K562 (cell line): Measurements from ENCODE around the gene TAF10. TPM values are rescaled to one million over a fixed set of nuclear protein-coding genes. Genes with fewer than 3 reads are reported as not detected.

ENCODE experiments used
- ATAC-seq: fragments of 200-7000 bp; cut with Tn5 transposase; 3 replicates; pipeline ENCODE4 v1.9.1; 2020; ENCODE audit warnings: moderate library complexity
- BruUV-seq: library from RNA; stranded (reverse); fragments of 400-500 nt; replicated peaks from 2 replicates; lab custom pipeline; 2021; lab: Mats Ljungman, UMichigan
- CTCF ChIA-PET: fragments of 300-600 bp; formaldehyde crosslinking; extraction: SDS; loops from one replicate; lab custom pipeline; 2021; ENCODE audit warnings: low intra/inter-chr PET ratio; lab: Yijun Ruan, JAX
- POLR2A ChIA-PET: fragments of 300-600, 350-650 bp; sonication (Branson Sonifier 250); formaldehyde crosslinking; extraction: SDS; loops from one replicate; lab custom pipeline; 2021; ENCODE audit warnings: antibody characterized with exemption, inconsistent platforms; lab: Yijun Ruan, JAX
- DNase-seq, 4 experiments: peaks; one replicate each; pipeline versions ENCODE4 v3.0.0 to v3.0.0-alpha.2; 2011 to 2018; ENCODE audit warnings: low spot score in 3 of 4, mixed read lengths in 3 of 4; ENCODE audit errors: extremely low read depth in 1 of 4
- FAIRE-seq: peaks from 2 replicates; lab custom pipeline; 2011; peaks lifted over from hg19 to GRCh38; lab: Jason Lieb, UNC
- H2AFZ ChIP-seq: 2 replicates; pipeline ENCODE4 v1.6.0; 2011; ENCODE audit warnings: low read depth, low read length, control low read depth, inconsistent platforms
- H3K27ac ChIP-seq: fragments of 200-600 bp; 3 replicates; pipeline ENCODE4 v1.8.0; 2011; ENCODE audit warnings: low read depth, mild to moderate bottlenecking, control low read depth, inconsistent platforms, low read length, moderate library complexity, mixed read lengths; ENCODE audit errors: extremely low read depth
- H3K27me3 ChIP-seq, 2 experiments: fragments of 300-600 bp in 1 of 2; 2 replicates in 1 of 2; 3 replicates in 1 of 2; pipeline versions ENCODE4 v1.6.0 to v1.8.0; 2011; ENCODE audit warnings: inconsistent platforms in 2 of 2, low read length in 2 of 2, mild to moderate bottlenecking in 1 of 2, mixed read lengths in 1 of 2, moderate library complexity in 1 of 2; ENCODE audit not compliant: control insufficient read depth in 2 of 2, insufficient read depth in 2 of 2
- H3K36me3 ChIP-seq: fragments of 300-600 bp; 3 replicates; pipeline ENCODE4 v1.8.0; 2011; ENCODE audit warnings: mild to moderate bottlenecking, low read length, inconsistent platforms; ENCODE audit not compliant: control insufficient read depth, insufficient read depth
- H3K4me1 ChIP-seq, 2 experiments: fragments of 200-600 bp in 1 of 2; replicated peaks in 1 of 2; 2 replicates in 1 of 2; 3 replicates in 1 of 2; pipeline versions ENCODE4 v1.5.1 to v1.8.0; 2011; ENCODE audit warnings: inconsistent platforms in 2 of 2, low read length in 2 of 2, mild to moderate bottlenecking in 1 of 2, mixed read lengths in 1 of 2, moderate library complexity in 1 of 2; ENCODE audit not compliant: control insufficient read depth in 2 of 2, insufficient read depth in 2 of 2
- H3K4me2 ChIP-seq: 2 replicates; pipeline ENCODE4 v1.6.1; 2011; ENCODE audit warnings: low read length, control low read depth, inconsistent platforms, mixed read lengths; ENCODE audit not compliant: insufficient read depth
- H3K4me3 ChIP-seq: fragments of 200-600 bp; sonication (generic), shearing (Covaris generic); 2 replicates; pipeline ENCODE4 v1.5.1; 2016; ENCODE audit warnings: control low read depth, inconsistent platforms
- H3K79me2 ChIP-seq: fragments of 200-600 bp; 3 replicates; pipeline ENCODE4 v1.8.0; 2011; ENCODE audit warnings: low read length, inconsistent platforms; ENCODE audit not compliant: control insufficient read depth, insufficient read depth
- H3K9ac ChIP-seq, 2 experiments: 2 replicates each; pipeline versions ENCODE4 v1.6.0 to v1.6.1; 2011; ENCODE audit warnings: low read depth in 2 of 2, low read length in 2 of 2, control low read depth in 1 of 2, inconsistent platforms in 1 of 2, mild to moderate bottlenecking in 1 of 2, mixed read lengths in 1 of 2; ENCODE audit not compliant: insufficient read depth in 1 of 2
- H3K9me1 ChIP-seq: one replicate; pipeline ENCODE4 v1.6.0; 2011; ENCODE audit warnings: inconsistent platforms, mild to moderate bottlenecking, low read length, moderate library complexity; ENCODE audit not compliant: control insufficient read depth, insufficient read depth
- H3K9me3 ChIP-seq: replicated peaks from 2 replicates; pipeline ENCODE4 v1.5.1; 2011; ENCODE audit warnings: low read depth, low read length, inconsistent platforms; ENCODE audit not compliant: control insufficient read depth, insufficient read depth
- H4K20me1 ChIP-seq: replicated peaks from 2 replicates; pipeline ENCODE4 v1.6.1; 2011; ENCODE audit warnings: low read length, inconsistent platforms, mixed read lengths; ENCODE audit not compliant: control insufficient read depth, insufficient read depth
- DPF2 ChIP-seq: fragments of 450-650 bp; IDR thresholded peaks from 2 replicates; pipeline ENCODE4 v1.6.1; 2016
- EP400 ChIP-seq: fragments of 450-650 bp; IDR thresholded peaks from 2 replicates; pipeline ENCODE4 v1.6.1; 2017; ENCODE audit warnings: antibody characterized with exemption, mild to moderate bottlenecking, moderate library complexity
- GABPB1 ChIP-seq: sonication (generic); formaldehyde crosslinking; IDR thresholded peaks from 2 replicates; pipeline ENCODE4 v1.8.0; 2022; ENCODE audit warnings: mild to moderate bottlenecking, missing genetic modification reagents
- KAT7 ChIP-seq: sonication (generic); formaldehyde crosslinking; IDR thresholded peaks from 2 replicates; pipeline ENCODE4 v1.8.0; 2022; ENCODE audit warnings: missing genetic modification reagents, mild to moderate bottlenecking, borderline replicate concordance
- KLF1 ChIP-seq: fragments of 450-650 bp; IDR thresholded peaks from 2 replicates; pipeline ENCODE4 v1.6.1; 2016; ENCODE audit warnings: missing genetic modification characterization, missing compliant biosample characterization
- MAFK ChIP-seq: IDR thresholded peaks from 2 replicates; pipeline ENCODE4 v1.6.1; 2011; ENCODE audit warnings: low read length, improper control_type of control experiment
- PHF20 ChIP-seq: fragments of 450-650 bp; IDR thresholded peaks from 2 replicates; pipeline ENCODE4 v1.6.1; 2018; ENCODE audit not compliant: partially characterized antibody
- RAD21 ChIP-seq, 2 experiments: fragments of 250-450 bp in 1 of 2; fragments of 450-650 bp in 1 of 2; sonication (Bioruptor Pico) in 1 of 2; formaldehyde crosslinking in 1 of 2; IDR thresholded peaks in 1 of 2; conservative IDR thresholded peaks in 1 of 2; 2 replicates each; pipeline versions ENCODE4 v1.4.0 to v1.8.0; 2020 to 2022; ENCODE audit warnings: mild to moderate bottlenecking in 2 of 2, moderate library complexity in 1 of 2
- SAP30 ChIP-seq: fragments of 200-600 bp; sonication (generic); IDR thresholded peaks from 2 replicates; pipeline ENCODE4 v1.6.1; 2012; ENCODE audit warnings: borderline replicate concordance, low read depth, mild to moderate bottlenecking, moderate library complexity, low read length, control low read depth, inconsistent platforms; ENCODE audit not compliant: insufficient read depth, poor library complexity, severe bottlenecking
- SMAD1 ChIP-seq: fragments of 150-350 bp; IDR thresholded peaks from 2 replicates; pipeline ENCODE4 v1.6.1; 2014; ENCODE audit warnings: low read length, low read depth; ENCODE audit not compliant: partially characterized antibody
- WGBS: fragments of 100-300 bp; shearing (Covaris generic); methylation state at CpG from one replicate; pipeline ENCODE4 v1.1.6; 2016; ENCODE audit warnings: low coverage, mixed read lengths; ENCODE audit not compliant: insufficient coverage; ENCODE audit errors: missing lambda C conversion rate; 5-methylcytosine and 5-hydroxymethylcytosine counted together
- in situ Hi-C: fragments of 300-500 bp; cut with MboI; formaldehyde crosslinking; loops from 4 replicates; pipeline ENCODE4 v1.15.0; 2018; ENCODE audit warnings: inconsistent platforms, mixed read lengths
- intact Hi-C: fragments of 100-400 bp; cut with micrococcal nuclease; formaldehyde crosslinking; loops from 2 replicates; pipeline ENCODE4 v1.14.2; 2022
- polyA plus RNA-seq, 8 experiments: library from polyadenylated mRNA; depleted of rRNA in 4 of 8; stranded (reverse) in 5 of 8; unstranded in 3 of 8; fragments of >200 nt; fragmentation: Nextera tagmentation in 2 of 8; fragmentation: Illumina TruSeq in 1 of 8; extraction: Ambion mirVana in 2 of 8; extraction: Trizol in 1 of 8; gene quantifications; 2 replicates each; pipeline versions ENCODE4 v1.2.1 to v1.2.3, GENCODE V29; 2011 to 2014; ENCODE audit warnings: inconsistent platforms in 1 of 8, missing spikeins in 1 of 8
- total RNA-seq, 7 experiments: library from RNA; depleted of rRNA in 6 of 7; stranded (reverse); fragments of >200 nt in 6 of 7; fragmentation: Illumina TruSeq in 2 of 7; extraction: Trizol in 2 of 7; gene quantifications; 2 replicates each; pipeline versions ENCODE4 v1.2.1 to v1.2.3, GENCODE V29; 2011 to 2021; ENCODE audit warnings: low replicate concordance in 1 of 7
- TF ChIP-seq, protein P1 (sequence below): sonication (generic); formaldehyde crosslinking; IDR thresholded peaks from 2 replicates; pipeline ENCODE4 v1.8.0; 2022; ENCODE audit warnings: missing genetic modification reagents, mild to moderate bottlenecking, moderate library complexity, borderline replicate concordance
- TF ChIP-seq, protein P2 (sequence below): sonication (generic); formaldehyde crosslinking; IDR thresholded peaks from 2 replicates; pipeline ENCODE4 v1.8.0; 2023; ENCODE audit warnings: mild to moderate bottlenecking, missing genetic modification reagents
- TF ChIP-seq, protein P3 (sequence below), 2 experiments: fragments of 450-650 bp in 1 of 2; sonication (generic) in 1 of 2; formaldehyde crosslinking in 1 of 2; IDR thresholded peaks in 1 of 2; conservative IDR thresholded peaks in 1 of 2; 2 replicates each; pipeline versions ENCODE4 v1.6.1 to v1.8.1; 2016 to 2023; ENCODE audit warnings: mild to moderate bottlenecking in 2 of 2, moderate library complexity in 2 of 2, inconsistent platforms in 1 of 2, missing genetic modification reagents in 1 of 2

TAF10 gene
- total and polyA plus RNA-seq, 9 of the 15 experiments (the other 6 are each of a cell fraction or from before 2014, with no cell fraction given) = 19.5 to 197 (median 121) TPM

DNA sequence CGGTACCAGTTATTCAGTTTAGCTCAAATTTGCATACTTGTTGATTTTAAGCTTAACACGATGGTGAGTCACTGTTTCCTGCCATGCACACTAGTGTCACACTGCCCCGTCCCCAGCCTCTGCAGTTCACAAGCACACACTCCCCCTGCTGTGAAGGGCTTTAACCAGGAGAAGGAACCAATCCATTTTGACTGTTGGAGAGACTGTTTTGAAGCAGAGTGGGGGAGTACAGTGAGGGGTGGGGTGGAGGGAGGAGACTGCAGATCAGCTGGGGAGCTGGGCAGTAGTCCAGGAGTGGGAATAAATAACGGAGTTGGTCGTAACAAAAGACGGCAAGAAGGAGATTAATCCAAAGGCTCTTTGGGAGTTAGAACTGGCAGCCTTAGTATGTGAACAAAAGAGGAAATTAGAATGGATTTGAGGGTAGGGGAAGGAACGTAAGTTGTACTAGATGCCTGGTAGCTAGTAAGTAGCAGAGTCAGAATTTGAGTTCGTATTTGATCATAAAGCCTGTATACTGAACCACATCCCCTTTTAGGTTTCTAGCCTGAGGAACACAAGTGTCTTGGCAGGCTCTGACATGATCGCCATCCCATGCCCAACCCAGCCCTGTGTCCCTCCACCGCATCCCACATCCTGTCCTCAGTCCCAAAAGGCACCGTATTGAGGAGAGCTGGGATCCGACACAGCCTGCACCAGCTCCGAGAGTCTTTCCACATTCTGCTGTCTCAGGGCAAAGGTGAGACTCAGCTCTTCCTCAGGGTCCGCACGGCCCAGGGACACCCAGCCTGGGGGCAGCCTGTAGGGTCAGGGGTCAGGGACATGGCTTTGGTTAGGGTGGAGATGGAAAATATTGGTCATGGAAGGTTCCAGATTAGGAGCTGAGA is 6.3 kb upstream of the TAF10 start:
- DNase-seq (peak; percentile 75 to 89 (median 82)), FAIRE-seq (peak; percentile 97), ATAC-seq (peak; percentile 78)
- H3K9me1 ChIP-seq = no peaks in the 10 kb centered on the region
- peak overlapping the region; percentile 86 for H3K27ac ChIP-seq
- H3K9ac ChIP-seq = peak overlapping the region; percentile 91 to 93
- in situ Hi-C loops (no loop called here), intact Hi-C loops (loop anchor here (2.0 to 5.0 kb wide), 2 partner anchors 20 to 86 kb away; no protein-coding TSS in a partner anchor)
- CTCF ChIA-PET = no interaction called here
- H3K9me3 ChIP-seq = no peaks in the 10 kb centered on the region
- peaks cover 8% of the 10 kb centered on the region for H3K79me2 ChIP-seq
- H2AFZ ChIP-seq = peak overlapping the region; percentile 95
- WGBS = 3% methylated on average over 15 of the region's 15 CpGs
- no peaks in the 10 kb centered on the region for H4K20me1 ChIP-seq
- peaks cover 0 to 2% of the 10 kb centered on the region in 2 experiments; a peak in 1 of 5 replicates for H3K27me3 ChIP-seq
- no TSS peak for BruUV-seq
- peaks cover 9 to 28% of the 10 kb centered on the region in 2 experiments for H3K4me1 ChIP-seq
- POLR2A ChIA-PET = interaction anchor here (0.6 to 2.8 kb wide), 15 partner anchors 10 to 149 kb away, joined by 3 to 17 read pairs (median 4); partner anchors contain the start of genes ILK and MRPL17
- H3K4me3 ChIP-seq = peak overlapping the region; percentile 71
- H3K36me3 ChIP-seq = peaks cover 22% of the 10 kb centered on the region
- peak overlapping the region; percentile 100 for H3K4me2 ChIP-seq
- TF ChIP-seq MAFK = peak; percentile 26; the same call in 1 of the 2 replicates
- peak; percentile 66; the same call in 1 of the 2 replicates for TF ChIP-seq GABPB1
- 0 out of 2 replicates have a peak, but pooled peaks have one; percentile 38 for TF ChIP-seq KAT7 (CRISPR knock-in tag)
- TF ChIP-seq SAP30 = peak; percentile 60
- peak; percentile 43; the same call in 1 of the 2 replicates for TF ChIP-seq EP400
- peak; percentile 57 to 58 for TF ChIP-seq RAD21 (CRISPR knock-in tag; conservative IDR thresholded peaks at IDR 0.05 in 1 of 2, IDR thresholded peaks at IDR 0.05 in 1 of 2)
- peak; percentile 72 for TF ChIP-seq DPF2
- TF ChIP-seq, protein P1, sequence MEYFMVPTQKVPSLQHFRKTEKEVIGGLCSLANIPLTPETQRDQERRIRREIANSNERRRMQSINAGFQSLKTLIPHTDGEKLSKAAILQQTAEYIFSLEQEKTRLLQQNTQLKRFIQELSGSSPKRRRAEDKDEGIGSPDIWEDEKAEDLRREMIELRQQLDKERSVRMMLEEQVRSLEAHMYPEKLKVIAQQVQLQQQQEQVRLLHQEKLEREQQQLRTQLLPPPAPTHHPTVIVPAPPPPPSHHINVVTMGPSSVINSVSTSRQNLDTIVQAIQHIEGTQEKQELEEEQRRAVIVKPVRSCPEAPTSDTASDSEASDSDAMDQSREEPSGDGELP = peak; percentile 99
- TF ChIP-seq, protein P2, sequence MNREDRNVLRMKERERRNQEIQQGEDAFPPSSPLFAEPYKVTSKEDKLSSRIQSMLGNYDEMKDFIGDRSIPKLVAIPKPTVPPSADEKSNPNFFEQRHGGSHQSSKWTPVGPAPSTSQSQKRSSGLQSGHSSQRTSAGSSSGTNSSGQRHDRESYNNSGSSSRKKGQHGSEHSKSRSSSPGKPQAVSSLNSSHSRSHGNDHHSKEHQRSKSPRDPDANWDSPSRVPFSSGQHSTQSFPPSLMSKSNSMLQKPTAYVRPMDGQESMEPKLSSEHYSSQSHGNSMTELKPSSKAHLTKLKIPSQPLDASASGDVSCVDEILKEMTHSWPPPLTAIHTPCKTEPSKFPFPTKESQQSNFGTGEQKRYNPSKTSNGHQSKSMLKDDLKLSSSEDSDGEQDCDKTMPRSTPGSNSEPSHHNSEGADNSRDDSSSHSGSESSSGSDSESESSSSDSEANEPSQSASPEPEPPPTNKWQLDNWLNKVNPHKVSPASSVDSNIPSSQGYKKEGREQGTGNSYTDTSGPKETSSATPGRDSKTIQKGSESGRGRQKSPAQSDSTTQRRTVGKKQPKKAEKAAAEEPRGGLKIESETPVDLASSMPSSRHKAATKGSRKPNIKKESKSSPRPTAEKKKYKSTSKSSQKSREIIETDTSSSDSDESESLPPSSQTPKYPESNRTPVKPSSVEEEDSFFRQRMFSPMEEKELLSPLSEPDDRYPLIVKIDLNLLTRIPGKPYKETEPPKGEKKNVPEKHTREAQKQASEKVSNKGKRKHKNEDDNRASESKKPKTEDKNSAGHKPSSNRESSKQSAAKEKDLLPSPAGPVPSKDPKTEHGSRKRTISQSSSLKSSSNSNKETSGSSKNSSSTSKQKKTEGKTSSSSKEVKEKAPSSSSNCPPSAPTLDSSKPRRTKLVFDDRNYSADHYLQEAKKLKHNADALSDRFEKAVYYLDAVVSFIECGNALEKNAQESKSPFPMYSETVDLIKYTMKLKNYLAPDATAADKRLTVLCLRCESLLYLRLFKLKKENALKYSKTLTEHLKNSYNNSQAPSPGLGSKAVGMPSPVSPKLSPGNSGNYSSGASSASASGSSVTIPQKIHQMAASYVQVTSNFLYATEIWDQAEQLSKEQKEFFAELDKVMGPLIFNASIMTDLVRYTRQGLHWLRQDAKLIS (CRISPR knock-in tag) = 0 out of 2 replicates have a peak, but pooled peaks have one; percentile 70
- no peak for TF ChIP-seq SMAD1
- TF ChIP-seq KLF1 (tag) = no peak
- no peak for TF ChIP-seq PHF20
- TF ChIP-seq, protein P3, sequence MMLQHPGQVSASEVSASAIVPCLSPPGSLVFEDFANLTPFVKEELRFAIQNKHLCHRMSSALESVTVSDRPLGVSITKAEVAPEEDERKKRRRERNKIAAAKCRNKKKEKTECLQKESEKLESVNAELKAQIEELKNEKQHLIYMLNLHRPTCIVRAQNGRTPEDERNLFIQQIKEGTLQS (IDR thresholded peaks at IDR 0.05) = peak; percentile 91
- TF ChIP-seq, protein P3 (CRISPR knock-in tag; conservative IDR thresholded peaks at IDR 0.05) = no peak; the same call in 1 of the 2 replicates
